MV-4-11 (cell line): ENCODE results near the gene PTGFRN.

Experiments
- DNase-seq: peaks from one replicate; lab custom pipeline; 2025; lab: John Stamatoyannopoulos, UW

Gene PTGFRN

GRCh38 chr1:116889380-116889779, 20.3 kb upstream of the PTGFRN start:
- DNase-seq, result peak; percentile 29

DNA sequence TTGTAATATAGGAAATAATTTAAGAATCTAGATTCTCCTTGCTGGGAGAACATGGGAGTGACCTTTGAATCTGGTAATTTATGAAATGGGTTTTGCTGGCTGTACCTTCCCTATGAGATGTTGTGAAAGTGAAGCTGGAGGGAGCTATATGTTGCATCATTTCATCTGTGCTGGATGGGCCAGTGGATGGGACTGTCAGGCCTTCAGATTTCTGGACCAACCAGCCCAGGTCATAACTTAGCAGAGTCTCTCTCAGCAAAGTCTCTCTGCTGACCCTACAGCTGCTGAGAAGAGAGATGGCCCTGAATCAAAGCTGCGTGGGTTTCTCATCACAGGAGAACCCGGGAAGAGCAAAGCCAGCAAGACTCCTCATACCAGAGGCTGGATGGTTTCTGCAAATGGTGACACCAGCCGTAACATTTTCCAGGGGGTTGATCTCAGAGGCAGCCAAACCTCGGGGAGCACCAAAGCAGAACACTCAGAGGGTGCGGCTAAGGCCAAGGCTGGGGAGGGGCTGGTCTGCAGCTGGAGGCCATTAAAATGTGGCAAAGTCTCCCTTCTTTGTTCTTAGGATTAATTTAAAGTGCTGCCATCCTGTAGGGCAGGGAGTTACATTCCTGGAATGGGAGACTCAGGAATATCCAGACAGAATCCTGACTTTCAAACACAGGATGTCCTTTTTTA, 18.2 kb upstream of the PTGFRN start:
- DNase-seq, result no peak

DNA sequence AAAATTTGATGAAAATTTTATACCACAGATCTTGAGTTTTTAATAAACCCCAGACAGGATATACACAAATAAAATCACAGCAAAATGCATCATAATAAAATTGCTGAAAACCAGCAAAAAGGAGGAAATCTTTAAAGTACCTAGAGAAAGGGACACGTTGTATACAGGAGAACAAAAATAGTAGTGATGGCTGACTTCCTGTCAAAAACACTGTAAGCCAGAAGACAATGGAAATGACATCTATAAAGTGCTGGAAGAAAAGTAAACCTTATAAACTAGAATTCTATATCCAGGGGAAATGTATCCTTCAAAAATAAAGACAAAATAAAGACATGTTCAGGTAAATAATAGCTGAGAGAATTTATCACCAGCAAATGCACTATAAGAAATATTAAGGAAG, 14.6 kb upstream of the PTGFRN start:
- DNase-seq, result no peak

- DNase-seq, result peak; percentile 24
Measured at GRCh38 chr1:116899529-116899928, 10.2 kb upstream of the PTGFRN start.

DNA sequence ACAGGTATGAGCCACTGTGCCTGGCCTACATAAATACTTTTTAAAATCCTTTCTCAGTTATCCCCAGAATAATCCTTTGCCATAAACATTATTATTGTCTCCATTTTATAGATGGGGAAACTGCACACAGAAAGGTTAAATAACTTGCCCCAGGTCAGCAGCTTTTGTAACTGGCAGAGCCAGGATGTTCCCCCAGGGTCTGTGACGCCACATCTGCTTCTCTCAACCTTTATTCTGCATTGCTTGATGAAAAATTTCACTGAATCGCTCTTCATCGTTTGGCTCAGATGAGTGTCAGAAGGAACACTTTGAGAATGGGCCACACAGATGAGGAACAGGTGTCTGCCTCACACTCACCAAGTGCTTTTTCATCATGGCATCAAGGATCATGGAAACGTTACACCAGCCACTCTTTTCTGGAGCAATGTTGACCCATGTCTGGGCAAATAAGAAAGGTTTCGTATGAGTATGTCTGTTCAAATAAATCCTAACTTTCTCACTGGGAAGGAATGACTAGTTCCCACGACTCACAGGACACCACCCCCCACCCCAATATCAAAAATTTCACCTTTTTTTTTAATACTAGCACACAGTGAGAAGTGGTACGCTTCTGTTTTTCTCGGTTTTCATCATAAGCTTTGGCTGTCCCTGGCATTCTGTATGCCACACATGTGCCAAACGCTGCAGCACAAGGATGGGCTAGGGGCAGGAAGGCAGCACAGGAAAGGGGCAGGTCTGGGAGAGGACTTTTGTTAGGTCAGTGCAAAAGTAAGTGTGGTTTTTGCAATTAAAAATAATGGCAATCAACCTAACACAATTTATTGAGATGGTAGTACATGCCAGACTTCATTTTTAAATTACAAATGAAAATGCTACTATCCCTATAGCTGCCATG, 9.0 kb upstream of the PTGFRN start:
- no peak for DNase-seq

DNA sequence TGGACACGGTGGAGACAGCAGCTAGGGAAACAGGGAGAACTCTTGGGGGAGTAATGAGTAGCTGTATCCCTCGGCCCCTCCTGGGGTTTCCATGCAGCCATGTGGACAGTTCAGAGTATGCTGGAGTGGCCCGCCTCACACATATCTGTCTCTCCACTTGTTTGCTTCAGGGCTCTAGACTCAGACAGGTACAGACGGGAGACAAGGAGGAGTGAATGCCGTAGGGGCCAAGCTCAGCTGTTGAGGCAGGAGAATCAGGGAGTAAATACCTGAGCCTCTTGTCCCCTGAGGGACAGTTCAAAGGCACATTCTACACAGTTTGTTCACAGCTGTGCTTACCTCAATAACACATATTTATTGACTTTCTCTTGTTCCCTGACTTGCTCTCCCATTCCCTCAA, 7.7 kb upstream of the PTGFRN start:
- DNase-seq, result no peak

DNA sequence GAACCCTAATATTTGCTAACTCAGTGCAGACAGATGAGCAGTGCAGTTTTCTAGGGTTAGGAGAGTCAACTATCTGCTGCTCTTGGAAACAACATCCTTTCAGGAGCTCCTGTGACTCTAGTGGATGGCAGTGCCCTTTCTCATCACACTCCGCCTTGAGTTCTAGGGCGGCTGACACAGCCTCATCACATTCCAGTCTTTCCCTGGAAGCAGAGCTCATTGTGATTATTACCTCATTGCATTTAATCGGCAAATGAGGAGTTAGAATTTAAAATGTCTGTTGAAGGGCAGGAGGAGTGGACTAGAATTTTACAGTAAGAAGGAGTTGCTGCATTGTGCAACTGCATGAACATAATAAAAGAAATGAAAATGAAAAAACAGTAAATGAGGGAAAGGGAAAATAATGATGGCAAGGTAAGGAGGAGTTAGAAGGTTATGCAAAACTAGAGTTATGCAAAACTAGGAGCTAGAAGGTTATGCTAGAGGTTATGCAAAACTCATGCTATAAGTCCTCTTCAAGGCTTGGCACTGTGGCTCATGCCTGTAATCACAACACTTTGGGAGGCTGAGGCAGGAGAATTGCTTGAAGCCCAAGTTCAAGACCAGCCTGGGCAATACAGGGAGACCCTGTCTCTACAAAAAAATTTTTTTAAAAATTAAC, 6.9 kb upstream of the PTGFRN start:
- DNase-seq, result no peak

- no peak for DNase-seq
Measured at GRCh38 chr1:116904791-116905320, 4.9 kb upstream of the PTGFRN start.

- no peak for DNase-seq
Measured at GRCh38 chr1:116906812-116907211, 2.9 kb upstream of the PTGFRN start.

DNA sequence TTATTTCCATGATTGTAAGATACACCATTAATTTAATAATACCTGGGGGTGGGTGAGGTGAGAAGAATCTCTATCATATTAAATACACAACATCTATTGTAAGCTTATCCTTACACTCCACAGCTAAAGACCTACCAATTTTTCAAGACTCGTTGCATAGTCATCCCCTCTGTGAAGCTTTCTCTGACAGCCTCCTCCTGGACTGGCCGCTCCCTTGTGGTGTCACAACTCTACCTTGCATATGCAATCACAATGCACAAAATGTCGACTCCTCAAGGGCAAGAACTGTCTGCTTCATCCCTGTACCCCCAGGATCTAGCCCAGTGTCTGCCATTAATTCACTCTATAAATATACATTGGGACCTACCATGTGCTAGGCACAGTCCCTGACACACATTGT, 2.4 kb upstream of the PTGFRN start:
- DNase-seq, result no peak

- DNase-seq, result no peak
Measured at GRCh38 chr1:116908266-116908665, 1.4 kb upstream of the PTGFRN start.

- DNase-seq, result no peak
Measured at GRCh38 chr1:116908820-116909511, 750 bp upstream of the PTGFRN start.

GRCh38 chr1:116910379-116911187, 867 bp downstream of the PTGFRN start:
- no peak for DNase-seq

GRCh38 chr1:116911188-116911553, 1.5 kb downstream of the PTGFRN start:
- no peak for DNase-seq

- DNase-seq, result no peak
Measured at GRCh38 chr1:116911779-116912469, 2.2 kb downstream of the PTGFRN start.

DNA sequence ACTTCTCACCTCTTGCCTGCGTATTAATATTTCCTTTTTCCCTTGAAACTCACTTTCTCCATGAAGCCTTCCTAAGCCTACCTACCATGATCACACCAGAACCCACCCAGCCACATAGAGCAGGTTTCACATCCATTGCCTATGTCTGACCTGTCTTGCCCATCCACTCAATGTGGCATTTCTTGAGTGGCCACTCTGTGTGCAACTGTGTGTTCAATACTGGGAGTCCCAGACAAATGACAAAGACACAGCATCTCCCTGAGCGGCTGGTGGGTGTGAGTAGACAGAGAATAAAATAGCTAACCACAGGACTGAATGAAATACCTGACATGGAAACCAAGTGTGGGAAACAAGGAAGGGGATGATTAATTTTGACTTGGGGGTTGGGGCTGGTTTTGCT, 3.1 kb downstream of the PTGFRN start:
- DNase-seq, result no peak

- DNase-seq, result no peak
Measured at GRCh38 chr1:116913941-116914340, 4.2 kb downstream of the PTGFRN start.

- DNase-seq, result no peak
Measured at GRCh38 chr1:116914667-116915066, 5.0 kb downstream of the PTGFRN start.

DNA sequence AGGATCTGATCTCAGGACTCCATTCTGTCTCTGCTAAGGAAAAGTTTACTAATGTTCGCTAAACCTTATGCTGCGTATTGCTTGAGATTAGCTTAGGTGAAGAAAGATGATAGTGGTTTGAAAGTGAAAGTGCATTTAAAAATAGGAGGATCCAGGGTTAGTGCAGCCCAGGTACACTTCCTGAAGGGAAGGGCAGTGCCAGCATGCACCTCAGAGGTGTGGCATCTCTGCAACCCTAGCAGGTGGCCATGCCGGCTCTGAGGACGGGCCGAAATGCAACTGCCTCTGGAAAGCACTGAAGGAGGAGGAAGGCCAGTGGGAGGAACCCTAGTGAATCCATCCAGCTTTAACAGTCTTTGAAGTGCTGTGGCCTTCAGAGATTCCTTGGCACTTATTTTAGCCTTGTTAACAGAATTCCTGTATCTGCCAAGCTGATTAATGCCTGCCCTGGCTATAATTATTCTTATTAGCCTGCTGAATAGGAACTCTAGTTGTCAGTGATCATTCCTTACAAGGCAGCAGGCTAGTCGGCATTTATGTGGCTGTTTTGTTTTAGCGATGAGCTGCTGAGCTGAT, 5.5 kb downstream of the PTGFRN start:
- no peak for DNase-seq

DNA sequence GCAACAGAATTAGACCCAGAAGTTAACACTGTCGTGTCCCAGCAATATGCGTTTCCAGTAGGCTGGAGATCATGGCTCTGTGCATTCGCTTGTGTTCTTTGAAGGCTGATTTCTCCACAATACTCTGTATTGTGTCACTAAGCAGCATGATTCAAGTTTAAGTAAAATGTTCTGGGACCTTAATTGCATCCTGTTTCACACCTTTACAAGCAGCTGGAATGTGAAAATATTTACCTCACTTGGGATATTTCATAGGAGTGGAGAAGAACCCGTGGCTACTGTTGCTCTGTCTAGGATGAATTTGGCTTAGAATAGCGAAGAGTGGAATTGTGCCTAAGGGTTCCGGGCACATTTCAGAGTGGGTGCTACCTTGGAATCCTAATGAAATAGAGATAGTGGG, 6.3 kb downstream of the PTGFRN start:
- no peak for DNase-seq
